ENCODE data around the gene MDFIC. TPM values are rescaled to one million over a fixed set of nuclear protein-coding genes. Genes with fewer than 3 reads are reported as not detected.

Gene MDFIC
- total RNA-seq, 2 experiments from 2014 or later = 55.9 to 57.1 TPM

DNA sequence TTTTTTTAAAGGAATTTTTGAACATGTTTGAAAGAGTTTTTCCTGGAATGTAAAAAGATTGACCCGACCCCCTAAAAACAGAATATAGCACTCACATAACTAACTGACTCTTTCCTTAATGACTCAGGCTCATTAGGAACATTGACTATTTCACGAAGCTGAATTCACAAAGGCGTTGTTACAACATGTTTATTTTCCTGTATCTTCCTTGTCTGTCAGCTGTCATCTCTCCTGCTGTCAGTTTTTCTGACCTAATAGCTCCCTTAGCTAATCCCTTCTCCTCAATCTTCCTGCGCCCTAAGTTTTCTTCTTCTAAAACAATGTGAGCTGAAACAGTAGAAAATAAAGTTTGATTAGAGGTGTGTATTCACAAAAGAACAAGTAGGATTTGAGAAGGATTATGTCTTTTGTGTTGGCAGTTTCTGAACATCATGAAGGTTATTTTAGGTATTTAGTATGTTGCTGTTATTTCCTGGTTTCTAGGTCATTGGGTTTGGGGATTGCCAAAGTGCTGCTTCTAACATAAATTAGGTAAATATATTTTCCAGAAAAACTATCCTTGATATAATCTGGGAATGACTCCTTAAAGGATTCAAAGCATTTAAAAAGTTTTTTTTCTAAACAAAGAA, 4.6 kb upstream of the MDFIC start:
- no peak for DNase-seq
- Mint-ChIP-seq H3K4me1 (peaks cover 51% of the 10 kb centered on the region), H3K36me3 (peaks cover 11% of the 10 kb centered on the region), H3K9me3 (peaks cover 2% of the 10 kb centered on the region), H3K27me3 (no peaks in the 10 kb centered on the region), H3K4me3 (peak overlapping the region; percentile 59), H3K27ac (peak overlapping the region; percentile 97)

DNA sequence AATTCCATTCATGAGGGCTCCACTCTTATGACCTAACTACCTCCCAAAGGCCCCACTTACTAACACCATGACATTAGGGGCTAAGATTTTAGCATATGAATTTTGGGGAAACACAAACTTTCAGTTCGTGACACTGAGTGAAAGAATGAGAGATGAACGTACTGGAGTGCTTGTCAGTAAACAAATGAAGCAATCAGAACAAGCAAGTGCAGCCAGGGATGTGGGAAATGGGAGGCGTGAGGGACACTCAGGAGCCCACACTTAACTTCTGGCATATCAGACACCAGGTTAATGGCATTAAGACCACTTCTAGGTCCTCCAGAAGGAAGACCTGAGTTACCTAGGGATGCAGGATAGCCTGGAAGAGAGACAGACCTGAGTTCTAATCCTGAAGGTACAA, 2.3 kb upstream of the MDFIC start:
- DNase-seq = no peak
- Mint-ChIP-seq H3K4me3 (no peak overlapping the region), H3K36me3 (peaks cover 11% of the 10 kb centered on the region), H3K9me3 (no peaks in the 10 kb centered on the region), H3K27me3 (no peaks in the 10 kb centered on the region), H3K27ac (peak overlapping the region; percentile 30), H3K4me1 (peaks cover 51% of the 10 kb centered on the region)

DNA sequence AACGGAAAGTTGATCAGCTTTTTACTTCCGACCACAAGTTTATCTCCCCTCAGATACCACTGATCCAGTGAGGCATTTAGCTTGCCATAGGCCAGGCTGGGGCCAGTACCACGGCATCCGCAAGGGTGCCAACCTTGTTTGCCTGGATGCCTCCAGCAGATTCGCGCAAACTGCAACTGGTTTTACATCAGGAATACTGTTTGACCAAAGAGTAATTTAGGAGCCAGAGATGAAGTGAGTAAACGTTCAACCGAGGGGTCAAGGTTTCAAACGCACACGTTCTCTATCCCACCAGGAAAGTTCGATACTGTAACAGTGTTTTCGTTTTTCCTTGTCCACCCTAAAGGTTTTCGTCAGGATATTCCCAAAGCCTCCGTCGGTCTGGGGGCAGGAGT, 266 bp upstream of the MDFIC start:
- Mint-ChIP-seq H3K4me3 (peak overlapping the region; percentile 89), H3K27me3 (no peaks in the 10 kb centered on the region), H3K36me3 (peaks cover 20% of the 10 kb centered on the region), H3K27ac (peak overlapping the region; percentile 92), H3K9me3 (no peaks in the 10 kb centered on the region), H3K4me1 (peaks cover 51% of the 10 kb centered on the region)
- no peak for DNase-seq

DNA sequence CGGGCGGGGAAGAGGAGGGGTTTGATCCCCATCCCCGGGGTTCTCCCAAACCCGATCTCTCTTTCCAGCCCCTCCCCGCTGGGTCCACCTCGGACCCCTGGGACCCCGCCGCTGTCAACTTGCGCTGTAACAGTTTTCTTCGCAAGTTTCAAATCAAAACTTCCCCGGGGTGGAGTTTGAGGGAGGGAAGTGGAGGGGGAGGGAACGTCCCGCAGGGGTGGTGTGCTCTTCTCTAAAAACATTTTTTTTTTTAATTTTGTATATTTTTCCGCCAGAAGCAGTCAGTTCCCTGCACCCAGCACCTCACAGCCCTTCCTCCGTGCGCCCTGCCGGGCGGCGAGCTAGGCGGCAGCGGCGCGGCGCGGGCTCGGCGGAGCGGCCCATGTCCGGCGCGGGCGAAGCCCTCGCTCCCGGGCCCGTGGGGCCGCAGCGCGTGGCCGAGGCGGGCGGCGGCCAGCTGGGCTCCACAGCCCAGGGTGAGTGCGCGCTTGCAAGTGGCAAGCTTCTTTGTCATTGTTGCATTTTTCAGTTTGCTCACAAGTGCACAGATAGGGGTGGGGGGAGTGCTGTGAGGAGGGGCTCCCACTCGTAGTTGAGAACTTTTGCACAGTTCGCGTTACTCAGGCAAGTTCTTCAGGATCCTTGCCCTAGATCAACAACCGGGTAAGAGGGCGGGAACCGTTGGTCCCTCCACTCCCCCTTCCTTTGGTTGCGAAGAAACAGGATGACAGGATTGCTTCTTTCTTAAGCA, 933 bp downstream of the MDFIC start:
- peak; percentile 50 for DNase-seq
- peaks cover 48% of the 10 kb centered on the region for H3K4me1 Mint-ChIP-seq
- peak overlapping the region; percentile 89 for H3K4me3 Mint-ChIP-seq
- H3K27ac Mint-ChIP-seq = peak overlapping the region; percentile 96
- H3K27me3 Mint-ChIP-seq = no peaks in the 10 kb centered on the region
- no peaks in the 10 kb centered on the region for H3K9me3 Mint-ChIP-seq
- peaks cover 24% of the 10 kb centered on the region for H3K36me3 Mint-ChIP-seq

DNA sequence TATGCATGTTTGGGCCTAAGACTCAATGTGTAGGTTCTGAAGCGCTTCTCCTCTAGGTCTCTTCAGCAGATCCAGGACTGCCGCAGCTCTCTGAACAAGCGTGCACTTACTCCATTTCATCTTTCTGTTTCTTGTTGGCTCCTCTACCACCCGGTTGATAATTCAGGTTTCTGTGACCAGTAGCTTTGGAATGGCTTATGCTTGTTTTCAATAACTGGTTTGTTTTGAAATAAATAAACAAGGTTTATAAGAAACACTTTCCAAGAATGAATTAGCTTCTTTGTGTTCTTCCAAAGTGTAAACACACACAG, 1.5 kb downstream of the MDFIC start:
- Mint-ChIP-seq H3K27ac (peak overlapping the region; percentile 94), H3K4me3 (peak overlapping the region; percentile 89), H3K9me3 (no peaks in the 10 kb centered on the region), H3K36me3 (peaks cover 24% of the 10 kb centered on the region), H3K4me1 (peaks cover 42% of the 10 kb centered on the region), H3K27me3 (no peaks in the 10 kb centered on the region)
- DNase-seq = no peak

DNA sequence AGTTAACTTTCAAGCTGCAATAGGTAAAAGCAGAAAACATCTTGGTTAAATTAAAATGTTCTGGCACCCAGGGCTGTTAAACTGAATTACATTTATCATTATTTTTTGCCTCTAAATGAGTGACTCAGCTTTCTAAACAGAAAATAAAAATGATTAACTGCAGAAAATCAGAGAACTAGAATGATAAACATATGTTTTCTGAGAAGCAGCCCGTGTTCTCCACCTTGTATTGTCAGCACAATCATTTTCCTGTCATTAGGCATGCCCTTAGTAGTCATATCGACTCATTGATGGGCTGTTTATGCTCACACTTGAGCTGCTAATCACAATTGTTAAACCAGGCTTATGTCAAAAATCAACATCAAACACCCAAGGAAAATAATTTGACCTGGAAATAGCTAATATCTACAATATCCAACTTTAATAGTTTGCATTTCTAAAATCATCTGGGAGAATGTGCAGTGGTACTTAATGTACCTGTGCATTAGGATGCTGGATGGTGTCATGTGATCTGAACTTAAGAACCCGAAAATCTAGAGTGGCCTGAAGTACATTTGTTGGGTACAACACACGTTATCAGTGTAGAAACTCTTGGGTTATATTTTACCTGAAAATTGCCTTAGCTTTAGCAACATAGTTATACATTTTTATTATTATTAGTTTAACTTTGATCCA, 2.3 kb downstream of the MDFIC start:
- peak overlapping the region; percentile 89 for H3K4me3 Mint-ChIP-seq
- H3K4me1 Mint-ChIP-seq = peaks cover 36% of the 10 kb centered on the region
- DNase-seq = no peak

DNA sequence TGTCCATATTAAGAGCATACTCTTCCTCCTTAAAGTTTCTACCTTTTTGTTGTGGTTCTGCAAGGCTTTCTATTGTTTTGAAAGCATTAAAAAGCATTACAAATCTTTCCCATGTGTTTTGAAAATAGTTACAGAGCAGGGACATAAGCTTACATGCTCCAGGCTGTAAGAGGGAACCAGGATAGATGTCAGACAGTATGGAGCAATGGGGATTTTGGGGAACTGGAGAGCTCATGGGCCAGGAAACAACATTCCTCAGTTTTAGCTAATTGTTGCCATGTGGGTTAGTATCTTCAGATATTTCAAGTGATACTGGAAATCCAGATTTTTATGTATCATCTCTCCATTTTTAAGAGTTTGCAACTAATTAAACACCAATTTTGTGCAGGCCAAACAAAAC, 3.5 kb downstream of the MDFIC start:
- Mint-ChIP-seq H3K4me3 (peak overlapping the region; percentile 75), H3K9me3 (no peaks in the 10 kb centered on the region), H3K27me3 (no peaks in the 10 kb centered on the region), H3K4me1 (peaks cover 28% of the 10 kb centered on the region), H3K36me3 (peaks cover 19% of the 10 kb centered on the region), H3K27ac (peak overlapping the region; percentile 64)
- no peak for DNase-seq

More for the DNA sequence above, 2.3 kb downstream of the MDFIC start:
- Mint-ChIP-seq H3K9me3 (no peaks in the 10 kb centered on the region), H3K27me3 (no peaks in the 10 kb centered on the region), H3K27ac (peak overlapping the region; percentile 94), H3K36me3 (peaks cover 24% of the 10 kb centered on the region)

DNA sequence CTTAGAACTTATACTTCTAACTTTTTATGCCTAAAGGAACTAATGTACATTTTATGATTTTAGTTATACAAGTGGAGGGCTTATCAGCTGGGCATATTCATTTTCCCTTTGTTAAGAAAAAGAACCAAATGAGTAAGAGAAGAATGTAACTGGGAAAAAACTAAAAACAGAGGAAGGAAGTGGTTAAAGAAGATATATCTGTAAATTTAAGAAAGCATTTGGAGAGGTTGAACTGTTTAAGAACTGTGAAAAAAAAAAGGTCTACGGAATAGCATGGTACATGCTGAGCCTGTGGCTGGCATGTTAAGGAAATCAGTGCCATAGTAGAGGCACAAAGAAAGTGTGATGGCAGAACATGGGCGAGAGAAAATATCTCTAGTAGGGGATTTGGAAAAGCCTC, 6.2 kb downstream of the MDFIC start:
- peaks cover 39% of the 10 kb centered on the region for H3K4me1 Mint-ChIP-seq
- H3K27ac Mint-ChIP-seq = no peak overlapping the region
- no peaks in the 10 kb centered on the region for H3K9me3 Mint-ChIP-seq
- H3K36me3 Mint-ChIP-seq = peaks cover 28% of the 10 kb centered on the region
- H3K27me3 Mint-ChIP-seq = no peaks in the 10 kb centered on the region
- H3K4me3 Mint-ChIP-seq = no peak overlapping the region
- no peak for DNase-seq

DNA sequence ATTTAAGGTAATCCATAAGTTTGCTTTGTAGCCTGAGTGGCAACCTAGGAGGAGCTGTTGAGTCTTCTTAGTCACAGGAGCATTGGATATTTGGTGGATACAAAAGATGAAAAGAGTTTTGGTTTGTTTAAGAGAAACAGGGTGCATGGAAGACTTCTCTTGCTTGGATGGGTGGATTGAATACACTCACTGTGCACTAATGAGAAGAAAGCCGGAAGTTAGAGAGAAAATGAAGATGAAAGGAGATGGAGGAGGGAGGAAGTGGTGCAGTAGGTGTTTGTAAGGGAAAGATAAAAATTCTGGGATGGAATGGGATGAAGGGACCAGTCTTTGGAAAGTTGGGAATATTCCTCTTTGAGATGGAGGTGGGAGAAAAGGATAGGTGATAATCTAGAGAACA, 7.7 kb downstream of the MDFIC start:
- peaks cover 35% of the 10 kb centered on the region for H3K36me3 Mint-ChIP-seq
- DNase-seq = no peak
- peaks cover 50% of the 10 kb centered on the region for H3K4me1 Mint-ChIP-seq
- no peak overlapping the region for H3K27ac Mint-ChIP-seq
- no peaks in the 10 kb centered on the region for H3K27me3 Mint-ChIP-seq
- no peaks in the 10 kb centered on the region for H3K9me3 Mint-ChIP-seq
- no peak overlapping the region for H3K4me3 Mint-ChIP-seq

DNA sequence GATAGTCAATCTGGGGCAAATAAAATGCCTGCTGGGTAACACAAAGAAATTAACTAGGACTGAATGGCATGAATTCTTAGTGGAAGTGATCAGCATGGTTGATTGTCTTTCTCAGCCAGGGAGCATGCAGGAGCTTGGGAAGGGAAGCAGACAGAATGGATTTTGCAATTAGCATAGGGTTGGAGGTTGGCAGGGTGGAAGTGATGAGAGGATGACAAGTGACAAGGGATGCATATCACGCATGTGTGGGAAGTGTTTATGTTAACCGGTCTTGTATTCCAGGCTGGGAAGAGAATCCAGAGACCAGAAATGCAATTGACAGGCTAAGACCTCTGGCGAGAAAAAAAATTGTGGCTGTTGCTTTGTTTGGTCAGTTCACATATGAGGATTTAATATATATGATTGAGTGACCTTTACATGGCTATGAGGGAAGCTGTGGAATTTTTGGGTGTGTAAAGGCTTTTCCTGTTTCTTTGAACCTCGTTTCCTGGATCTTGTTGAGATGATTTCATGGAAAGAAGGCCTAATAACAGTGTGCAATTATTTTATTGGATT, 8.3 kb downstream of the MDFIC start:
- Mint-ChIP-seq H3K4me3 (no peak overlapping the region), H3K9me3 (no peaks in the 10 kb centered on the region), H3K4me1 (peaks cover 55% of the 10 kb centered on the region), H3K27ac (no peak overlapping the region), H3K27me3 (no peaks in the 10 kb centered on the region), H3K36me3 (peaks cover 39% of the 10 kb centered on the region)
- no peak for DNase-seq

DNA sequence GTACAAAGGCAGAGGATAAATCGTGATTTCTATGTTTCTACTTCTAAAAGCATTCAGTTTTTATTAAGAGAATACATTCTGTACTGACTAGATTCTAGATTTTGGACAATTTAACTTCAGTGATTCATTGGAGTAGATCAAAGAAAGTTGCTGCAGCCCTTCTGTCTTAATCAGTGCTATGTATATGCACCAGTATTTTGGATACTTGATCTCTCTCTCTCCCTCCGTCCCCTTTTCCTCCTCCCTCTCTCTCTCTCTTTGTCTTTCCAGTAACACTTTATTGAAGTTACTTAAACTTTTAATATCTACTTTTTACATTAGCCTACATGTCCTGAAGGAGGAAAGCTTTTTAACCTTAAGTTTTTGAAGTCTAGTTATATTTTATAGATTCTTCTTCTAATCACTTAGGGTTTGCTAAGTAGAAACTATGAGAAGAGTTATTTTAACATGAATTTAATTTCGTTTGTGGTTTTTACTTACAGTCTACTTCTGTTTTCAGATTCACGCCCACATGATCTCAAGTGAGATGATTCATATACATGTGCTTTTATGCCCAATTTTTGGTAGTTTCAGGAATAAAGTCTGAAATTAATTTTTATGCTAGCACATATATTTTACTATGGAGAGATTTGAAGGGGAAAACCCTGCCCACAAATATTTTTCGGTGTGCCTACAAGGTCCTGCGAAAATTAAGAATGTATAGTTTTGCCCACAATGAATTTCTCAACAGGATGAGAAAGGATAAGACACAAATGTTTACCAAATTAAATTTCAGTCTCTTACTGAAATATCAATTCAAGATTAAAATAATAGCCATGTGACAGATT, 9.1 kb downstream of the MDFIC start:
- no peaks in the 10 kb centered on the region for H3K27me3 Mint-ChIP-seq
- no peaks in the 10 kb centered on the region for H3K9me3 Mint-ChIP-seq
- H3K36me3 Mint-ChIP-seq = peaks cover 33% of the 10 kb centered on the region
- no peak overlapping the region for H3K27ac Mint-ChIP-seq
- no peak for DNase-seq
- peaks cover 49% of the 10 kb centered on the region for H3K4me1 Mint-ChIP-seq
- no peak overlapping the region for H3K4me3 Mint-ChIP-seq

DNA sequence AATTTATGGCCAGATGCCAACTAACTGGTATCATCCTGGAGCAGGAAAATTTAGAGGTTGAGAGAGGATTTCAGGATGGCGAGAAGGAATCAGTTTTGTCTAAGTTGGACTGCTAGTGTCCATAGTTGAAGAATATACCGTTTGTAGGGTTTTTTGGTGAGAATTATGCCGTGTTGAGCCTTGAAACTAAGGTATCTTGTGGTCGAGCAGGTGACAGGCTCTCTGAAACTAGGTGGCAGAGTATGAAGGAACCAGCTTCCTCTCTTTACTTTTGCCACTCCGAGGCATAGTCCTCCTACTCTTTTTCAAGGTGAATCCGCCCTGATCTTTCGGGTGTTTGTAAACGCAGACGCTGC, 9.7 kb downstream of the MDFIC start:
- Mint-ChIP-seq H3K27me3 (no peaks in the 10 kb centered on the region), H3K36me3 (peaks cover 28% of the 10 kb centered on the region), H3K27ac (no peak overlapping the region), H3K9me3 (no peaks in the 10 kb centered on the region), H3K4me3 (no peak overlapping the region), H3K4me1 (peaks cover 48% of the 10 kb centered on the region)
- peak; percentile 23 for DNase-seq

DNA sequence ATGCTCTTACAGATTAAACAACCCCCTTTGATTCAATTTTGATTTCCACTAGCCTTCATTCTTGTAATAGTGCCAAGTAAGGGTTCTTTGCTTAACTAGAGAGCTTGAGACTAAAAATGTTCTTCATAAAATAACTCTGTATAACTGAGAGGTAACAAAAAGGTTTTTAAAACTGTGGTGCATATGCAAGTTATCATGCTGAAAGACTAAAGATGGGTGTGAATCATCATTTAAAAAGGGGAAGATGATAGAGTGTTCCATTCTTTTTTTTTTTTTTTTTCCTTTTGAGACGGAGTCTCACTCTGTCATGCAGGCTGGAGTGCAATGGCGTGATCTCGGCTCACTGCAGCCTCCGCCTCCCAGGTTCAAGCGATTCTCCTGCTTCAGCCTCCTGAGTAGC, 11.1 kb downstream of the MDFIC start:
- Mint-ChIP-seq H3K36me3 (peaks cover 30% of the 10 kb centered on the region), H3K9me3 (no peaks in the 10 kb centered on the region), H3K27ac (no peak overlapping the region), H3K4me1 (peaks cover 48% of the 10 kb centered on the region), H3K4me3 (no peak overlapping the region), H3K27me3 (no peaks in the 10 kb centered on the region)
- DNase-seq = no peak

DNA sequence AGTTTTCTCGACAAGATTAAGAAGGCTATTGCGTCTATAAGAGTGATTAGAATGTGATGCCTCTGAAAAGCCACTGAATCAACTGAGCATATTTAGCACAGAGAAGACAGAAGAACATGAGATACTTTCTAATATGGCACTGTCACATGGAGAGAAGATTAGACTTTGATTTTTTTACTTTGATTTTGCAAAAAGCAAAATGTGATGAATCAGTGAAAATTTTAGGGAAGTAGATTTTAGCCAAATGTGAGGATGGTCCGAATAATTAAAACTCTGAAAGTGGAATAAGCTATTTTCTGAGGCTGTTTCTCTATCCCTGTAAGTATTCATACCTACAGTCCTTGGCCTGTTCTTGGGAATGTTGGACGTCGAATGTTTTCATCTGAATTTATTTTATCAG, 11.8 kb downstream of the MDFIC start:
- Mint-ChIP-seq H3K9me3 (no peaks in the 10 kb centered on the region), H3K4me1 (peaks cover 49% of the 10 kb centered on the region), H3K27ac (peak overlapping the region; percentile 12), H3K36me3 (peaks cover 30% of the 10 kb centered on the region), H3K27me3 (no peaks in the 10 kb centered on the region), H3K4me3 (no peak overlapping the region)
- DNase-seq = no peak

DNA sequence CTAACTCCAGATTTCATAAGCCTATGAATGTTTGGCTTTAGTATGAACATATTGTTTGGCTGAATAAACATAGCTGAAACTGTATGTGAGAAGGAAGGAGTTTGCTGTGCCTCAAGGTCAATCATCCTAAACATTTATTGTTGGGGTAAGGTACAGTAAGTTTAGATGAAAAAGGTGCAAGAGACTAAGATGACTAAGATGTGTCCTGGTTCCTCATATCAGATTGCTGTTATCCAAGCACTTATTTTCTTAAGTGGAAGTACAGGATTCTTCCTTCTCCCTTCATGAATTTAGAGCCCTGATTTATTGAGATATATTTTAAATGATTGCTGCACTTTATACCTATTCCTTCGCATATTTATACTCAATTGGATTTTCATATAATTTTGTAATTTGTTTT, 12.2 kb downstream of the MDFIC start:
- Mint-ChIP-seq H3K9me3 (no peaks in the 10 kb centered on the region), H3K36me3 (peaks cover 30% of the 10 kb centered on the region), H3K27ac (peak overlapping the region; percentile 12), H3K4me3 (no peak overlapping the region), H3K4me1 (peaks cover 49% of the 10 kb centered on the region), H3K27me3 (no peaks in the 10 kb centered on the region)
- no peak for DNase-seq
